ENCODE results near the gene WDR59. TPM values are rescaled to one million over a fixed set of nuclear protein-coding genes. Genes with fewer than 3 reads are reported as not detected.

The WDR59 gene
- total and polyA plus RNA-seq, 8 donors: 23.0 to 62.3 (median 31.9) TPM

DNA sequence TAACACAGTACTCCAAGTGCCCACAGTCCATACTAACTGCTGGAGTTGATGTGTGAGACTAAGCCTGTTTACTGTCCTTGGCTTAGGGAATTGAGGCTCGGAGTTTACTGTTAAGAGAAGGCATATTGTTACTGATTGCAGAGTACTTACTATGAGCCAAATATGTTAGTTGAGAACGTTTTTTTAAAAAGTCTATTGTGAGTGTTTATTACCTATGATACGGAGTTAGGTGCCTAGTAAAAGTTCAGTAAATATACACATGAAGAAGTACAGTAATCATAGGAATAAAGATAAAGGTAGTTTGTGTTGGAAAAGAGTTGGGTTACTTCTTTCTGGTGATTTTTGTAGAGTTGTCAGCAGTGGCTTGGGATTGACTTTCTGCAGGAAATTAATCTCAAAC is 39.3 kb upstream of the WDR59 start:
- intact Hi-C loops (cut with DNase I): no loop called here
- WGBS, 2 donors: 47 to 55% methylated on average over 3 of the region's 3 CpGs
- no peak for FAIRE-seq

DNA sequence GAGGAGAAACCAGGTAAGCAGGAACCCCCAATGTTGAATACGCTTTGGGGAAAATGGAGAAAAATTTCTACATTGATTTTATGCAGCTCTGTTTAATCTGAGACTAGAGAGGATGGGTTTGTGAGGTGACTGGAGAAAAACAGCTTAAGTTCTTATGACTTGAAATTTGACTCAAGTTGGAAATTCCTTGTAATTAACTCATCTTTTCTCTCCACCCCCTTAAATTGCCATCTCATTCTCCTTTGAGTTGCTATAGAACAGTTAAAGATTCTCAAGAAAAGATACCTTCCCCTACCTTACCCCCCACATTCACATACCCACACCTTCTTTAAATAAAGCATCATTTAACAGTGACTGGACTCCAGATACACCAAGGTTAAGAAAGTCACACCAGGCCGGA is 38.1 kb upstream of the WDR59 start:
- FAIRE-seq (no peak), ATAC-seq (no peak), DNase-seq (no peak)
- WGBS, 2 donors: 92 to 96% methylated on average over 2 of the region's 2 CpGs
- intact Hi-C loops (cut with DNase I): no loop called here
- TF ChIP-seq, protein P1, sequence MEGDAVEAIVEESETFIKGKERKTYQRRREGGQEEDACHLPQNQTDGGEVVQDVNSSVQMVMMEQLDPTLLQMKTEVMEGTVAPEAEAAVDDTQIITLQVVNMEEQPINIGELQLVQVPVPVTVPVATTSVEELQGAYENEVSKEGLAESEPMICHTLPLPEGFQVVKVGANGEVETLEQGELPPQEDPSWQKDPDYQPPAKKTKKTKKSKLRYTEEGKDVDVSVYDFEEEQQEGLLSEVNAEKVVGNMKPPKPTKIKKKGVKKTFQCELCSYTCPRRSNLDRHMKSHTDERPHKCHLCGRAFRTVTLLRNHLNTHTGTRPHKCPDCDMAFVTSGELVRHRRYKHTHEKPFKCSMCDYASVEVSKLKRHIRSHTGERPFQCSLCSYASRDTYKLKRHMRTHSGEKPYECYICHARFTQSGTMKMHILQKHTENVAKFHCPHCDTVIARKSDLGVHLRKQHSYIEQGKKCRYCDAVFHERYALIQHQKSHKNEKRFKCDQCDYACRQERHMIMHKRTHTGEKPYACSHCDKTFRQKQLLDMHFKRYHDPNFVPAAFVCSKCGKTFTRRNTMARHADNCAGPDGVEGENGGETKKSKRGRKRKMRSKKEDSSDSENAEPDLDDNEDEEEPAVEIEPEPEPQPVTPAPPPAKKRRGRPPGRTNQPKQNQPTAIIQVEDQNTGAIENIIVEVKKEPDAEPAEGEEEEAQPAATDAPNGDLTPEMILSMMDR (IDR thresholded peaks at IDR 0.05): no peak
- no peak overlapping the region for H3K4me3 ChIP-seq
- H3K27ac ChIP-seq: no peak overlapping the region
- H3K36me3 ChIP-seq: no peaks in the 10 kb centered on the region
- peaks cover 0 to 5% (median 0%) of the 10 kb centered on the region in 3 donors for H3K4me1 ChIP-seq
- no peaks in the 10 kb centered on the region for H3K9me3 ChIP-seq
- no peaks in the 10 kb centered on the region for H3K27me3 ChIP-seq

More for the DNA sequence above, 39.3 kb upstream of the WDR59 start:
- TF ChIP-seq, protein P1 (IDR thresholded peaks at IDR 0.05): no peak
- Histone ChIP-seq H3K4me3 (no peak overlapping the region), H3K4me1 (peaks cover 0 to 5% (median 0%) of the 10 kb centered on the region in 3 donors), H3K27ac (no peak overlapping the region), H3K9me3 (no peaks in the 10 kb centered on the region), H3K27me3 (no peaks in the 10 kb centered on the region), H3K36me3 (no peaks in the 10 kb centered on the region)
- ATAC-seq (no peak), DNase-seq (no peak)

DNA sequence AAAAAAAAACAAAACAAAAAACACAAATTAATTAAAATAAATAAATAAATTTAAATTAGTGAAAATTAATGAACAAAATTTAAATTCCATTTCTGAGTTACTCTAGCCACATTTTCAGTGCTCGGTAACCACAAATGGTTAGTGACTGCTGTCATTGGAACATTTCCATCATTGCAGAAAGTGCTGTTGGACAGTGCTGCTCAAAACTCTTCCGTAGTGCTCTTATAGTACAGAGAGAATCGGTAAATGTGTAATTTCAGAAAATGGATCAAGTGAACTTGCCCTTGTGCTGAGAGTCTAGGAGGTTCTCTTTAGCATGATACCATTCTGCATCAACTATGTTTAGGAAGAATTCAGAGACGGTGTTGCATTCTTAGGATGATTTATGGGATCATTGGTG is 37.6 kb upstream of the WDR59 start:
- 98 to 99% methylated on average over 4 of the region's 4 CpGs for WGBS, 2 donors
- no peak overlapping the region for H3K4me3 ChIP-seq
- no peak for ATAC-seq
- intact Hi-C loops (cut with DNase I): no loop called here
- H3K27ac ChIP-seq: no peak overlapping the region
- no peaks in the 10 kb centered on the region for H3K9me3 ChIP-seq
- H3K4me1 ChIP-seq: peaks cover 0 to 5% (median 0%) of the 10 kb centered on the region in 3 donors
- H3K27me3 ChIP-seq: no peaks in the 10 kb centered on the region
- TF ChIP-seq, protein P1 (IDR thresholded peaks at IDR 0.05): no peak
- H3K36me3 ChIP-seq: no peaks in the 10 kb centered on the region
- no peak for DNase-seq
- FAIRE-seq: no peak

DNA sequence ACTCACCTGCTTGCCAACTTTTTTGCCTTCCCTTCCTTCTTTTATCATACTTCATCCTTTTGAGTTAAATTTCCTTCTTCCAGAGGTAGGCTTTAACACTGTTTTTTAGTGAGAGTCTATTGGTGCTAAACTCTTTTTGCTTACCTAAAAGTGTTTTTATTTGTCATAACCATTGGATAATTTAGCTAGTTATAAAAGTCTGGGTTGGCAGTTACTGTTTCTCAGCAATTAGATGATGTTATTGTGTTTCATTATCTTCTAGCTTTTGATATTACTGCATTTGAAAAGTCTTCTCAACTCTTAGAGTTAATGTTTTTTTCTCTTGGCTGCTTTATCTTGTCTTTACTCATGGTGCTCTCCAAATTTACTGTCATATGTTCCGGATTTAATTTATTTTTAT is 36.5 kb upstream of the WDR59 start:
- intact Hi-C loops (cut with DNase I): no loop called here
- FAIRE-seq: no peak
- TF ChIP-seq, protein P1 (IDR thresholded peaks at IDR 0.05): no peak
- H3K4me3 ChIP-seq: no peak overlapping the region
- H3K27ac ChIP-seq: no peak overlapping the region
- WGBS, 2 donors: 55 to 75% methylated on average over 1 of the region's 1 CpG
- no peaks in the 10 kb centered on the region for H3K9me3 ChIP-seq
- DNase-seq: no peak
- H3K27me3 ChIP-seq: no peaks in the 10 kb centered on the region
- no peak for ATAC-seq
- no peaks in the 10 kb centered on the region for H3K36me3 ChIP-seq
- peaks cover 0 to 4% (median under 1%) of the 10 kb centered on the region in 3 donors for H3K4me1 ChIP-seq

DNA sequence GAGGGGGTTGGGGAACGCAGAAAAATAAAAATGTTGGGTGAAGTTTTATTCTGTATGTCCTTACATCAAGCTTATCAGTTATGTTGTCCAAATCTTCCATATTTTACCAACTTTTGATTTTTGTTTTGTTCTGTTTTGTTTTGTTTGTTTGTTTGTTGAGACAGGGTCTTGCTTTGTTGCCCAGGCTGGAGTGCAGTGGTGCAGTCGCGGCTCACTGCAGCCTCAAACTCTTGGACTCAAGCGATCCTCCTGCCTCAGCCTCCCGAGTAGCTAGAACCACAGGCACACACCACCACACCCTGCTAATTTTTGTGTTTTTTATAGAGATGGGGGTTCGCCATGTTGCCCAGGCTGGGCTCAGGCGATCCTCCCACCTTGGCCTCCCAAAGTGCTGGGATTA is 34.7 kb upstream of the WDR59 start:
- 96 to 99% methylated on average over 7 of the region's 7 CpGs for WGBS, 2 donors
- FAIRE-seq (no peak), ATAC-seq (no peak), DNase-seq (no peak)
- no peak overlapping the region for H3K27ac ChIP-seq
- H3K27me3 ChIP-seq: no peaks in the 10 kb centered on the region
- TF ChIP-seq, protein P1 (IDR thresholded peaks at IDR 0.05): no peak
- H3K4me3 ChIP-seq: no peak overlapping the region
- H3K4me1 ChIP-seq: peaks cover 0 to 4% (median 0%) of the 10 kb centered on the region in 3 donors
- no peaks in the 10 kb centered on the region for H3K9me3 ChIP-seq
- no peaks in the 10 kb centered on the region for H3K36me3 ChIP-seq
- intact Hi-C loops (cut with DNase I): no loop called here

Data from pancreas (tissue), 10 donors.